SH-SY5Y (cell line): ENCODE measurements around the gene TEP1.

Experiments used
- GATA2 ChIP-seq: IDR thresholded peaks from 2 replicates; pipeline ENCODE4 v1.6.1; 2011; ENCODE audit warnings: mild to moderate bottlenecking, low read depth, low read length
- GATA3 ChIP-seq: IDR thresholded peaks from 2 replicates; pipeline ENCODE4 v1.6.1; 2011; ENCODE audit warnings: low read depth, mild to moderate bottlenecking, low read length, moderate library complexity

GRCh38 chr14:20329355-20329754 lies 83.9 kb downstream of the TEP1 start:
- TF ChIP-seq GATA3 (no peak), GATA2 (no peak)
